ENCODE measurements around the gene SNTB2.
"Not testable (repeated sequence)": the region's sequence is repeated elsewhere in the genome, so short reads cannot be mapped to it uniquely, and the experiment has no call there.

The SNTB2 gene

DNA sequence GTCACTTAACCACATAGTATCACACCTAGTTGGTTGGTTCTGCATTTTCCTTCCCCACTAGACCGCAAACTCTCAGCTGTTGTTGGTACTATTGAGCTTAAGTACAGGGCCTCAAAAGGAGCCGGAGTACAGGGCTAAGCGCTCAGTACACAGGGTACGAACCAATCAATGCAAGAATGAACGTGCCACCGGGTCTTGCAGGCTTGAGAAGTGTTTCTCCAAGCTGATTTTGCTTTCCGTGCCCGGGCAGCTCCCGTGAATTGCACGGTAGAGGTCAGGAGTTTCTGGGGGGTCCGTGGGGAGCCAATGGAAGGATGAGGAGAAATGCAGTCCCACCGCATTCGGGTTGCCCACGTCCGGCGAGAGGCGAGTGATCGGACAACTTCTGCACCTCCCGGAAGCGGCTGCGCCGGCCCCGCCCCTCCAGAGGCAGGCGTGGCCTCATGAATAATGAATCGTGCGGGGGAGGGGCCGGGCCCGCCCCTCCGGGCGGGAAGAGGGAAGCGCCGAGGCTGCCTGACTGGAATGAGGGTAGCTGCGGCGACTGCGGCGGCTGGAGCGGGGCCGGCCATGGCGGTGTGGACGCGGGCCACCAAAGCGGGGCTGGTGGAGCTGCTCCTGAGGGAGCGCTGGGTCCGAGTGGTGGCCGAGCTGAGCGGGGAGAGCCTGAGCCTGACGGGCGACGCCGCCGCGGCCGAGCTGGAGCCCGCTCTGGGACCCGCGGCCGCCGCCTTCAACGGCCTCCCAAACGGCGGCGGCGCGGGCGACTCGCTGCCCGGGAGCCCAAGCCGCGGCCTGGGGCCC is at the start of gene SNTB2:
TSS of gene SNTB2 (plus strand) at position 523 of the 804 bp plus-strand sequence. CDS start at position 526, 3 bp downstream.
- peak; percentile 90 for DNase-seq

GRCh38 chr16:69138608-69139007 is 48.4 kb upstream of the SNTB2 start:
- DNase-seq = no peak

GRCh38 chr16:69139464-69139863 is 47.5 kb upstream of the SNTB2 start:
- not testable (repeated sequence) for DNase-seq

DNA sequence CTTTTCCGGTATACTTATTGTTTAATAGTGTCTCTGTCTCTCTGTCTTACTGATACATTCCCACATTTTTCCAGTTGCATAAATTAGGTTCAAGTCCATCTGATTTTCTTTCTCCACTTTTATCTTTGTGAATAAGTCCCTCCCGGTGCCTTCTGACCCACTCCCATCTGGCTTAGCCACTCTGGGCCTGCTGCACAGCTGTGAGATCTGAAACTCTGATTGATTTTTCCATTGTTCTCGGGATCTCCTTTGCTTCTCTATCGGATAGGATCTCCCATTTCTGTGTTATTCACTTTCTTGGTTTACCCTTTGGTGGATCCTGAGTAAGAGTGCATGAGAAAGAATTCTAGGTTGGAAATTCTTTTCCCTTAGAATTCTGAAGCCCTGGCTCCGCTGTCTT is 46.0 kb upstream of the SNTB2 start:
- no peak for DNase-seq

DNA sequence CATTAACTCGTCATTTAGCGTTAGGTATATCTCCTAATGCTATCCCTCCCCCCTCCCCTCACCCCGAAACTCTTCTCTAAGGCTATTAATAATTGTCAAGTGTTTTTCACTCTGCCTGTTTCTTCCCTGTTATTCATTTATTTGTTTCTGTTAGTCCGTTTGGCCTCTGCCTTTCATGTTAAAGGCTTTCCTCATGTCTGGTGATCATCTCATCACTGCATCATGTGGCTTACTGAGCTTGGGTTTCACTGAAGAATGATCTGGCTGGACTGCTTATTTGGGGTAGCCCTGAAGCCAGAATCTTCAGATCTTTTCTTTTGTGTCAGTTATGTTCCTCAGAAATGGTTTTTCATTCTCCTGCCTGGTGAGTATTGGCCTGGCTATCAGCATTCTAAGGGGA is 45.0 kb upstream of the SNTB2 start:
- DNase-seq = no peak

GRCh38 chr16:69143116-69143515 is 43.8 kb upstream of the SNTB2 start:
- no peak for DNase-seq

- DNase-seq = no peak
These were observed 41.3 kb upstream of the SNTB2 start for GRCh38 chr16:69145658-69146057.

DNA sequence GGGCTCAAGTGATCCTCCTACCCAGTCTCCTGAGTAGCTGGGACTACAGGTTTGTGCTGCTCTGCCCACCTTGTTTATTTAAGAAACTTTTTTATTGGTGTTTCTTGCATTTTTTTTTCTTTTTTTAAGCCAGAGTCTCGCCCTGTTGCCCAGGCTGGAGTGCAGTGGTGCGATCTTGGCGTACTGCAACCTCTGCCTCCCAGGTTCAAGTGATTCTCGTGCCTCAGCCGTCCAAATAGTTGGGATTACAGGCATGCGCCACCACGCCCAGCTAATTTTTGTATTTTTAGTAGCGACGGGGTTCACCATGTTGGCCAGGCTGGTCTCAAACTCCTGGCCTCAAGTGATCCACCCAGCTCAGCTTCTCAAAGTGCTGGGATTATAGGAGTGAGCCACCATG is 37.3 kb upstream of the SNTB2 start:
- DNase-seq = not testable (repeated sequence)

- DNase-seq = peak; percentile 50
These were observed 36.7 kb upstream of the SNTB2 start for GRCh38 chr16:69150146-69150865.

GRCh38 chr16:69157196-69157595 is 29.8 kb upstream of the SNTB2 start:
- DNase-seq = no peak

- DNase-seq = no peak
These were observed 26.8 kb upstream of the SNTB2 start for GRCh38 chr16:69160192-69160591.

- no peak for DNase-seq
These were observed 21.4 kb upstream of the SNTB2 start for GRCh38 chr16:69165584-69165983.

DNA sequence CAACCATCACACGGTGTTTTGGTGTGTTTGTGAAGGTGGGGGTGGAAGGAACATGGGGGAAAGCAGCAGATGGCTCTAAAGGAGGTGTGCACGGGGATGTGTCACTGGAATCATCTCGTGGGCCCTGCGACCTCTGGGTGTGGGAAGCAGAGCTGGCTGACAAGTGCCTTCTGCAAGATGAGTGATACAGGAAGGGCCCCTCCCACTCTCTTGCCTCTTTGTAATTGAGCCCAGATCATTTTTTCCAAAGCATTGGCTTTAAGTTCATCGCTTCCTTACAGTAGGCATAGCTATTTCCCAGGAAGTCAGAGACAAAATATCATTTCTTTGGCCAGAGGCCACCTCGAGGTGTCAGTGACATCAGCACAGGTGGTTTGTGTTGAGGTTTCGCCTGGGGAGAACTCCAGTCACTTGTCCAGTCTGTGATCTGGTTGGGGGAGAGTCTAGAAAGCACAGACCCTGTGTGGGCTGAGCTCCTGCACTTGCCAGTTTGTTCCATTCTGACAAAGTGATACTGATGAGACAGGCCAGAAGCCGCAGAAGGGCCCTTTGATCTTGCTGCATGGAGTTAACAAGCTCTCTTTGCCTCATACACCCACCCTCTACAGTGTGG is 20.6 kb upstream of the SNTB2 start:
- DNase-seq = peak; percentile 83

GRCh38 chr16:69166946-69167930 is 19.7 kb upstream of the SNTB2 start:
- DNase-seq = no peak

DNA sequence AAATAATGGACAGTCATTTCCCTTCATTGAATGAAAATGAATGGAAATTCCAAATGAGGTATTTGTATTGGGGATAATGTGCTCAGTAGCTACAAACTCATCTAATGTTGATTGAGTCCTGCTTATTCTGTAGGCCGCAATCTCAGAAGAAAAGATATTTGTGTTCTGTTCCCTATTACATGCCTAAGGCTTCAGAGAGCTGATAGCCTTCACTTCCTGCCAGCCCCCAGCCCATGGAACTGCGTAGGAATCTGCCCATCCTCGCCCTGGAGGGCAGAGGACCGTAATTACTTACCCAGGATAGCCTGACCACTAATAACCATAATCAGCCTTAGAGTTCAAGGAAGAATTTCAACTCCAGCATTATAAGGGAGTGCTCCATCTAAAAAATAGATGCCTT is 17.9 kb upstream of the SNTB2 start:
- DNase-seq = no peak

DNA sequence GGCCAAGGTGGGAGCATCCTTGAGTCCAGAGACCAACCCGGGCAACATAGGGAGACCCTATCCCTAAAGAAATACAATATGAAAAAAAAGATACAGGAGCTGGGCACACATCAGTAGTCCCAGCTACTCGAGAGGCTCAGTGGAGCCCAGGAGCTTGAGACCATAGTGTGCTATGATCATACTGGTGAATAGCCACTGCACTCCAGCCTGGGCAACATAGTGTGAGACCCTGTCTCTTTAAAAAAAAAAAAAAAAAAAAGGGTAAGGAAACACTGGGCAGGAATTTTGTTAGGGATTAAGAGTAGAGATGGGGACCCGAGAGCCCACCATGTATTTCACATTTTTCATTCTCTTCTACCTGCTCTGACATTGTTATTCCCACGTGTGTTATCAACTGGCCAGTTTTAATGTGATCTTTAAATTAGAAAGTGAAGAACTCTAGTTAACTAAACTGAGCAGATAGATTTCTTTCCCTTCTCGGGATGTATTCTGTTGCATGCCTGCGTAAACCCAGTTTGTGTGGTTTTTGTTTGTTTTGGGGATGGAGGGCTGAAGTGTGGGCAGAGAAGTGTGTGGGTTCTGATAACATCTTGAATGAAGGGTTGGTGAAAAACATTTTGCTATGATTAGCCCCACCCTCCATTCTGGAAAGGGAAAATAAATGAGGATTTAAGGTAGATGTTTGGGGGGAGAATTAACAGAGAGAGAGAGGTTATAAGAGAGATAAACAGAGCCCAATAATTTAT is 17.2 kb upstream of the SNTB2 start:
- DNase-seq = no peak

DNA sequence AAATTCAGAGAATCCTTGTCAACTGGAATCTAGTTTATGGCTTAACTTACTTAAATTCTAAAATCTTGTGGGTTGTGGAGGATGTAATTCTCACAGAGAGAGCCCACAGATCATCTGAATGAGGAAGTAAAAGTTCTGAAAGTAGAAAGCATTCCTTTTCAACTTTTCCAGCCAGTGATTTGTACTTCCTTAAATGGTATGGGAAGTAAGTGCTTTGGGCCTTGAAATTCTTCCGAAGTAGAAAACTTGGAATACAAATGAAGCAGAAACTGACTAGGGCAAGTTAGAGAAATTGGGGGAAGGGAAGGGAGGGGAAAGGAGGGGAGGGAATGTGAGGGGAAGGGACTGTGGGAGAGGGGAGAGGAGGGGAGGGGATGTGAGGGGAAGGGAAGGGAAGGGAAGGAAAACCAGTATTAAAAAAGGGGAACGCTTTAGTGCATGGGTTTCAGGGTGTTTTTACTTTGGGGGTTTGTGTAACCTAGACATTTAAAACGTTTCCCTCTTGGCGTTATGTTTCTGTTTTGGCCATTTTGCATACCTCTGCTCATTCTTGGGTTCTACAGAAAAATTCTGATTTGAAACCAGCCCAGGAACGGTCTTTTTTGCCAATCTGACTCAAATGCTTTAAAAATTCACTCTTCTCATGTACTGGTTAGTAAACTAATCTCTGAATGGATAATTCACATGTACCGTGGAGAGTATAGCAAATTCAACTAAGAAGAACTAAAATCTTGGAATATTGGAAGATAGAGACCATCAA is 15.5 kb upstream of the SNTB2 start:
- DNase-seq = no peak

DNA sequence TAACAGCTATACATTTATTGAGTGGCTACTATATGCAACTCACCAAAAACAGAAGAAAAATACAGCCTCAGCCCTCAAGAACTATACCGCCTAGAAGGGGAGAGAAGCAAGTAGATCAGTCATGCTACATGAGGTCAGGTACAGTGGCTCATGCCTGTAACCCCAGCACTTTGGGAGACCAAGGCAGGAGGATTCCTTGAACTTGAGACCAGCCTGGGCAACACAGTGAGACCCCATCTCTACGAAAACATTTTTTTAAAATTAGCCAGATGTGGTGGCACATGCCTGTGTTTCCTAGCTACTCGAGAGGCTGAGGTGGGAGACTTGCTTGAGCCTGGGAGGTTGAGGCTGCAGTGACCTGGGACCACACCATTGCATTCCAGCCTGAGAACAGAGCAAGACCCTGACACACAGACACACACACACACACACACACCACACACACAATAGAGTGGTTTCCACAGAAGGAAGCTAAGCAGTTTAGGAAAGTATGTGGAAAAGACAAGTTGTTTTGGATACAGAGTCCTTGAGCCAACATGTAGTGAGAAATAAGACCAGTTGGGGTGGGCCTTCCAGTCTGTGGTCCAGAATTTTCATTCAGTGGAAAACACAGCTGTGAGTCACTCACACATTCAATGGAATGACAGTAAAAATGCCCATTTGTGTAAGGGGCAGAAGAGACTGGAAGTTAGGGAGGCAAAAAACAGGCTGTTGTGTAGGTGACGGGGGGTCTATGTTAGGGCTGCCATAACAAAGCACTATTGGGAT is 10.7 kb upstream of the SNTB2 start:
- DNase-seq = no peak

GRCh38 chr16:69179328-69180010 is 7.5 kb upstream of the SNTB2 start:
- no peak for DNase-seq

- DNase-seq = no peak
These were observed 7.0 kb upstream of the SNTB2 start for GRCh38 chr16:69180011-69180338.
